8988T (cell line): ENCODE data around the gene MTRR.
A peak's percentile ranks its signal among the peaks of the same experiment; 100 is the strongest.
"Not testable (repeated sequence)": the region's sequence is repeated elsewhere in the genome, so short reads cannot be mapped to it uniquely, and the experiment has no call there.

Source experiments
- DNase-seq: peaks from one replicate; pipeline ENCODE4 v3.0.0; 2011

Gene MTRR

GRCh38 chr5:7902666-7903625 is 34.0 kb downstream of the MTRR start:
- DNase-seq, result no peak

GRCh38 chr5:7904170-7904569 is 35.2 kb downstream of the MTRR start:
- DNase-seq, result no peak

- no peak for DNase-seq
Observed at GRCh38 chr5:7907612-7908011, 38.7 kb downstream of the MTRR start.

GRCh38 chr5:7908317-7908716 is 39.4 kb downstream of the MTRR start:
- DNase-seq, result no peak

GRCh38 chr5:7910738-7911428 is 41.9 kb downstream of the MTRR start:
- DNase-seq, result no peak

- DNase-seq, result not testable (repeated sequence)
Observed at GRCh38 chr5:7911429-7911771, 42.5 kb downstream of the MTRR start.

- DNase-seq, result no peak
Observed at GRCh38 chr5:7916171-7916804, 47.3 kb downstream of the MTRR start.

GRCh38 chr5:7917130-7918123 is 48.5 kb downstream of the MTRR start:
- DNase-seq, result no peak

GRCh38 chr5:7925961-7926695 is 57.2 kb downstream of the MTRR start:
- DNase-seq, result no peak

GRCh38 chr5:7926720-7927119 is 57.8 kb downstream of the MTRR start:
- no peak for DNase-seq

- DNase-seq, result peak; percentile 70
Observed at GRCh38 chr5:7927466-7928375, 58.8 kb downstream of the MTRR start.

- DNase-seq, result no peak
Observed at GRCh38 chr5:7930011-7930410, 61.1 kb downstream of the MTRR start.

GRCh38 chr5:7941692-7942091 is 72.7 kb downstream of the MTRR start:
- no peak for DNase-seq

GRCh38 chr5:7947301-7947700 is 78.4 kb downstream of the MTRR start:
- DNase-seq, result no peak
